Right cardiac atrium (tissue), 5 donors: ENCODE results near the gene GLRA2. TPM values are rescaled to one million over a fixed set of nuclear protein-coding genes. Genes with fewer than 3 reads are reported as not detected.

Source experiments
- ATAC-seq, 2 donors: fragments of 200-7000 bp; cut with Tn5 transposase; one replicate each; pipeline versions ENCODE4 v1.8.0 to v1.9.1; 2020; ENCODE audit warnings: moderate library complexity in 2 of 2, mild to moderate bottlenecking in 1 of 2
- DNase-seq, 3 donors: peaks; one replicate each; pipeline ENCODE4 v3.0.0-alpha.2; 2020
- H3K27ac ChIP-seq: one replicate; pipeline ENCODE4 v1.5.1; 2013; ENCODE audit warnings: mild to moderate bottlenecking, low read length, control low read depth, moderate library complexity
- H3K27me3 ChIP-seq: one replicate; pipeline ENCODE4 v1.6.1; 2013; ENCODE audit not compliant: control insufficient read depth, insufficient read depth
- H3K4me1 ChIP-seq: one replicate; pipeline ENCODE4 v1.6.1; 2013; ENCODE audit warnings: low read length; ENCODE audit not compliant: control insufficient read depth, insufficient read depth
- H3K4me3 ChIP-seq: one replicate; pipeline ENCODE4 v1.5.1; 2013; ENCODE audit warnings: low read length, control low read depth
- H3K9me3 ChIP-seq: one replicate; pipeline ENCODE4 v1.6.1; 2013; ENCODE audit warnings: low read length; ENCODE audit not compliant: control insufficient read depth
- WGBS: extraction: QIAGEN DNeasy Blood & Tissue Kit; methylation state at CpG from one replicate; pipeline ENCODE4 v1.1.7; 2013; 5-methylcytosine and 5-hydroxymethylcytosine counted together
- intact Hi-C, 4 donors: fragments of 100-400 bp; cut with DNase I; formaldehyde crosslinking; loops; one replicate each; pipeline versions ENCODE4 v1.11.0 to v1.14.0; 2022 to 2023
- long read RNA-seq, 4 donors: library from polyadenylated mRNA; unstranded; transcript quantifications; one replicate each; pipeline ENCODE4 v2.0.0, GENCODE V29; 2020 to 2021
- polyA plus RNA-seq: library from polyadenylated mRNA; stranded (reverse); fragments of 200-250 nt; gene quantifications from one replicate; pipeline ENCODE4 v1.2.3, GENCODE V29; 2013
- total RNA-seq, 4 donors: library from RNA; stranded (reverse); fragmentation: NEBNext Ultra II Directional; extraction: Animal tissue kit (Norgen Biotek cat#: 25700); gene quantifications; one replicate each; pipeline ENCODE4 v1.2.1, GENCODE V29; 2021
- donor health status: healthy with polysubstance abuse.
- donor health status: DM: no; HTN: yes; CAD: no.
- donor health status: DM: no; HTN: no; CAD: no.
- donor health status: DM: no; HTN: yes; CAD: no; lungs with severe emphysema.
- donor health status: DM: yes; HTN: yes; CAD: no.

GLRA2 gene
- total RNA-seq (not detected), polyA plus RNA-seq (not detected)
- long read RNA-seq, donor 1: 0 reads
- long read RNA-seq, donor 2: 0 reads
- long read RNA-seq, donor 3: 0 reads
- long read RNA-seq, donor 4: 0 reads

GRCh38 chrX:14529290-14529989 lies at the start of gene GLRA2:
GLRA2 (plus strand) TSS chrX:14529536; CDS start chrX:14530058, 522 bp downstream.
- intact Hi-C loops: loop anchor here in 1 of 4 donors (2.0 kb wide), 1 partner anchor 491 kb away; no protein-coding TSS in a partner anchor
- Histone ChIP-seq H3K27me3 (no peaks in the 10 kb centered on the region), H3K4me3 (no peak within 1 kb of the TSS), H3K4me1 (no peaks in the 10 kb centered on the region), H3K9me3 (no peaks in the 10 kb centered on the region), H3K27ac (no peak within 1 kb of the TSS)
- DNase-seq: no peak
- no peak for ATAC-seq
- 5% methylated on average over 17 of the region's 17 CpGs for WGBS

- no peak for DNase-seq
- H3K4me3 ChIP-seq: no peak overlapping the region
- WGBS: 87% methylated on average over 8 of the region's 8 CpGs
- ATAC-seq: no peak
- H3K27me3 ChIP-seq: no peaks in the 10 kb centered on the region
- no peaks in the 10 kb centered on the region for H3K9me3 ChIP-seq
- no peak overlapping the region for H3K27ac ChIP-seq
- H3K4me1 ChIP-seq: no peaks in the 10 kb centered on the region
- intact Hi-C loops: no loop called here
Measured at GRCh38 chrX:14489437-14489836, 39.9 kb upstream of the GLRA2 start.

- Histone ChIP-seq H3K4me1 (no peaks in the 10 kb centered on the region), H3K27me3 (no peaks in the 10 kb centered on the region), H3K9me3 (no peaks in the 10 kb centered on the region), H3K27ac (no peak overlapping the region), H3K4me3 (no peak overlapping the region)
- 65% methylated on average over 3 of the region's 3 CpGs for WGBS
- intact Hi-C loops: no loop called here
- no peak for ATAC-seq
- DNase-seq: no peak
Measured at GRCh38 chrX:14491689-14492088, 37.6 kb upstream of the GLRA2 start.

GRCh38 chrX:14496674-14497073 lies 32.7 kb upstream of the GLRA2 start:
- no peak overlapping the region for H3K4me3 ChIP-seq
- H3K27ac ChIP-seq: no peak overlapping the region
- H3K4me1 ChIP-seq: no peaks in the 10 kb centered on the region
- DNase-seq (no peak), ATAC-seq (no peak)
- no peaks in the 10 kb centered on the region for H3K9me3 ChIP-seq
- 49% methylated on average over 3 of the region's 3 CpGs for WGBS
- H3K27me3 ChIP-seq: no peaks in the 10 kb centered on the region
- intact Hi-C loops: no loop called here

- no peaks in the 10 kb centered on the region for H3K9me3 ChIP-seq
- H3K4me1 ChIP-seq: no peaks in the 10 kb centered on the region
- H3K27me3 ChIP-seq: no peaks in the 10 kb centered on the region
- intact Hi-C loops: no loop called here
- ATAC-seq (no peak), DNase-seq (no peak)
- WGBS: 14% methylated on average over 4 of the region's 4 CpGs
- peak overlapping the region; percentile 36 for H3K4me3 ChIP-seq
- H3K27ac ChIP-seq: no peak overlapping the region
Measured at GRCh38 chrX:14497184-14497666, 32.1 kb upstream of the GLRA2 start.

- intact Hi-C loops: no loop called here
- WGBS: 23% methylated on average over 5 of the region's 5 CpGs
- no peaks in the 10 kb centered on the region for H3K27me3 ChIP-seq
- H3K4me1 ChIP-seq: no peaks in the 10 kb centered on the region
- DNase-seq (peak in 1 of 3 donors; percentile 10), ATAC-seq (peak; percentile 76 to 79)
- no peak overlapping the region for H3K4me3 ChIP-seq
- no peaks in the 10 kb centered on the region for H3K9me3 ChIP-seq
- no peak overlapping the region for H3K27ac ChIP-seq
Measured at GRCh38 chrX:14501327-14501726, 28.0 kb upstream of the GLRA2 start.

- ATAC-seq (peak in 1 of 2 donors; percentile 82), DNase-seq (no peak)
- no peaks in the 10 kb centered on the region for H3K4me1 ChIP-seq
- no peaks in the 10 kb centered on the region for H3K27me3 ChIP-seq
- H3K4me3 ChIP-seq: no peak overlapping the region
- no peak overlapping the region for H3K27ac ChIP-seq
- no peaks in the 10 kb centered on the region for H3K9me3 ChIP-seq
- WGBS: 60% methylated on average over 1 of the region's 1 CpG
- intact Hi-C loops: no loop called here
Measured at GRCh38 chrX:14504960-14505538, 24.3 kb upstream of the GLRA2 start.

GRCh38 chrX:14505648-14506047 lies 23.7 kb upstream of the GLRA2 start:
- peak in 1 of 3 donors; percentile 42 for DNase-seq

GRCh38 chrX:14506866-14507265 lies 22.5 kb upstream of the GLRA2 start:
- intact Hi-C loops: no loop called here
- H3K9me3 ChIP-seq: no peaks in the 10 kb centered on the region
- DNase-seq (no peak), ATAC-seq (no peak)
- no peak overlapping the region for H3K4me3 ChIP-seq
- no peaks in the 10 kb centered on the region for H3K4me1 ChIP-seq
- no peak overlapping the region for H3K27ac ChIP-seq
- H3K27me3 ChIP-seq: no peaks in the 10 kb centered on the region

More at GRCh38 chrX:14505648-14506047, 23.7 kb upstream of the GLRA2 start:
- intact Hi-C loops: no loop called here
- Histone ChIP-seq H3K27me3 (no peaks in the 10 kb centered on the region), H3K4me1 (no peaks in the 10 kb centered on the region), H3K9me3 (no peaks in the 10 kb centered on the region), H3K27ac (no peak overlapping the region), H3K4me3 (no peak overlapping the region)
- WGBS: 47% methylated on average over 1 of the region's 1 CpG
- ATAC-seq: no peak

- Histone ChIP-seq H3K27ac (no peak overlapping the region), H3K27me3 (no peaks in the 10 kb centered on the region), H3K9me3 (no peaks in the 10 kb centered on the region), H3K4me1 (no peaks in the 10 kb centered on the region), H3K4me3 (no peak overlapping the region)
- WGBS: 82% methylated on average over 3 of the region's 3 CpGs
- DNase-seq (no peak), ATAC-seq (no peak)
- intact Hi-C loops: no loop called here
Measured at GRCh38 chrX:14508025-14508690, 21.2 kb upstream of the GLRA2 start.
